Activated CD4-positive, CD25-positive, alpha-beta regulatory T cell (primary cell): ENCODE data around the gene ARHGAP26.
A peak's percentile ranks its signal among the peaks of the same experiment; 100 is the strongest.

Source experiments
- DNase-seq, 4 experiments: peaks; one replicate each; lab custom pipeline; 2025; lab: John Stamatoyannopoulos, UW

ARHGAP26 gene

GRCh38 chr5:142847898-142848790, 78.0 kb downstream of the ARHGAP26 start:
- no peak for DNase-seq

DNA sequence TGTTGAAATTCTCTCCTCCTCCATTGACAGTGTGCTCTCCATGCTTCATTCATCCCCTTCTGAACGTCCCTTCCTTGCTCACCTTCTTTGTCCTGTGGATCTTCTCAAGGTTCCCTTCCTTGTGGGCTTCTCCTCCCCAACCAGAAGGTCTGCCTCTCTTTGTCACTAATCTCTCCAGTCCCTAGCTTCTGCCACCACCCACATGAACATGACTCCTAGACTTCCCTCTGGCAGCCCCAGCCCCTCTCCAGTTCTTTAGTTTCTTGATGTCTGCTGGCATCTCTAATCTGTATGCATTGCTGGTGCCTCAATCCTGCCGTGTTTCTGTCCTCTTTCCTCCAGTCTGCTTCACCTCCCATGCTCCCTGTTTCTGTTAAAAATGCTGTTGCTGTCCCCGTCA, 79.3 kb downstream of the ARHGAP26 start:
- DNase-seq: no peak

DNA sequence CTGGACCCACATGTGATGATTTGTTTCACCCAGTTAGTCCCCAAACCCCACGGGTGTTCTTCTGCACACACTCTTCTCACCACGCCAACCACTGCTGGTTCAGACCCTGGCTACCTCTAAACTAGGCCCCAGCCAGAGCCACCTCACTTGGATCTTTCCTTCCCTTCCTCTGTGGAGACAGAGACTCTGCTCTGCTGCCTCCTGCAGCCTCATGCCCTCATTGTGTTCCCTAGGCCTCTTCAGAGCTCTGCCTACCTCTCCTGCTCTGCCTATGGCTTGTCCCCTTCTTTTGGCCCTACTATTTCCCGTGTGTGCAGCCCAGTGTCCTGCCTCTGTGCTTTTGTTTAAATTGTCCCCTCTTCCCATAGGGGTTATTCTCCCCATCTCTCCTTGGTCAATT, 79.7 kb downstream of the ARHGAP26 start:
- no peak for DNase-seq

DNA sequence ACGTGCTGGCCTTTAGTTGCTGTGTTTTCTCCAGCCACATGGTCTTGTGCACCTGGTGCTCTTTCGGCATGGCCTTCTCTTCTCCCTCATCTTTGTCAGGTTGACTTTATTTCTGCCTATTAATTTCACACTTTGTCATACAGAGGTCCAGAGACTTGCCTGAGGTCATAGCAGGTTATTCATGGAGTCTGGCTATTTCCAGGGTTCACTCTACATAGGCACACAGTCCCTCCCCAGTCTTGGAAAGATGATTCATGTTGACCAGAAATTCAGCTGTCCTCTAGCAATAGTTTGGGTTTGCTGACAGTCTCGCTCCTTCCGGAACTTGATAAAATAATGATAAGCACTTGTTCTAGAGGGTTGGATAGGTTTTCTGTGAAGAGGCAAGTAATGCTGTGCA, 81.6 kb downstream of the ARHGAP26 start:
- DNase-seq: no peak

GRCh38 chr5:142852416-142853198, 82.4 kb downstream of the ARHGAP26 start:
- DNase-seq: no peak

DNA sequence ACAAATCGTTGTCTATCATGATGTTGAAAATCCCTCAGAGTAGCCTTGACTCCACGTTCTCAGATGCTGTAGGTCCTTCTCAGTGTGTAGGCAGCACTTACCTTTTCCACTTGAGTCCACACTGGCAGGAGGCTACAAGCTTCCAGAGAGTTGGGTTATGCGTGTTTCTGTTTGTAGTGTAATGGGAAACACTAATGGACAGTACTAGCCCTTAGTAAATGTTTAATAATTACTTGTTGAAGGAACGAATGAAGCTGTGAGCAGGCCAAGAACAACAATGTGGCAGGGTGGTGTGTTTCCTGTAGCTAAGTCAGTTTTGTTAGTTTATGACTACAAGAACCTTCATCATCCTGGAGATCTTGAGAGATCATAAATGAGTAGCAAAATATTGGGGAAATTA, 83.5 kb downstream of the ARHGAP26 start:
- DNase-seq: no peak

GRCh38 chr5:142856269-142856782, 86.1 kb downstream of the ARHGAP26 start:
- DNase-seq: no peak

- no peak for DNase-seq
These were observed 87.2 kb downstream of the ARHGAP26 start for GRCh38 chr5:142857405-142857804.

DNA sequence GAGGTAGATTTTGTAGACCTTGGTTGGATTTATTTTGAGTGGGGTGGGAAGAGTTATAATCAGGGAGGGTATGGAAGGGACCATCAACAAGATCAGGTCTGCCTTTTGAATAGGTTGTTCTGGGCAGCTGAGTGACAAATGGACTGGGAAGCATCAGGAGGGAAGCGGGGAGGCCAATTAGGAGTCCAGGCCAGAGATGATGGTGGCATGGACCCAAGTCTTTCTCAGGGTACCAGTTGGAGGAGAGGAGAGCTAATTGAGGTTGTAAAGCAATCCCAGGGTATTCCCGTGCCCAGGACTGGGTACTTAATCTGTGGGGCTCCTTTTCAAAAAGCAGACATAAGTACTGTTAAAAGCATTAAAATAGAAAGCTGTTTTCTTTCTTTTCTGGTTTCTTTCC, 88.9 kb downstream of the ARHGAP26 start:
- no peak for DNase-seq

DNA sequence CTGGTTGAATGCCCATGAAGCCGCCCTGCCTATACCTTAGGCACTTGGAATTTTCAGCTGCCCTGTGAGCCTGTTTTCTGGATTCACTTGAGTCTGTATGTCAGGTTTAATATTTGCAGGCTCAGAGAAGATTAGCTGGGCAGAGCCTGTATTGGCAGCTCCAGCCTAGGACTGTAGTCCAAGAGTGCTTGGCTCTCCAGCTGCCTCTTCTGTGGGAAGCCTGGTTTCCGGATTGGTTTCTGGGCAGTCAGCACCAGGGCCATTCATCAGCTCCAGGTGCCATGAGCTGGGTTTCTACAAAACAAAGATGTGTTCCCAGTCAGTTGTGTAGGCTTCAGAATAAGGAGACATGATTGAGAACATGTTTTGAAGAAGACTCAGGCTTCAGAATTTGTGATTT, 90.1 kb downstream of the ARHGAP26 start:
- no peak for DNase-seq

GRCh38 chr5:142861011-142861410, 90.8 kb downstream of the ARHGAP26 start:
- no peak for DNase-seq

DNA sequence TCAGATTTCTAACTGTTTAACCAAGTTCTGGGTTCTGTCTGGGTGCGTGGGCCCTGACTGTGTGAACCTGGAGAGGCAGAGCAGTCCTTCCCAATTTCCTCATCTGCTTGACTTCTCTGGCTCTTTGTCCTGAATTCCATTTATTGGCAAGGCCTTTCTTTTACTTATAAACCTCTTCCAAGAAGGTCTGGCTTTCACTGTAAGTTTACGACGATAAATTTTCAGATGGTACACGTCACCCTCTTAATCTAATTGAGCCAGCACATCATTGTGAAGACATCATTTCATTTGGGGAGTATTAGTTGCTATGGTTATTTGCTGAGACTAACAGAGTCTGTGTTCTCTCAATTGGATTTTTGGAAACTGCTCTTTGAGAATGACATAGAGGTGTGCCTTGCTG, 92.4 kb downstream of the ARHGAP26 start:
- DNase-seq: no peak

DNA sequence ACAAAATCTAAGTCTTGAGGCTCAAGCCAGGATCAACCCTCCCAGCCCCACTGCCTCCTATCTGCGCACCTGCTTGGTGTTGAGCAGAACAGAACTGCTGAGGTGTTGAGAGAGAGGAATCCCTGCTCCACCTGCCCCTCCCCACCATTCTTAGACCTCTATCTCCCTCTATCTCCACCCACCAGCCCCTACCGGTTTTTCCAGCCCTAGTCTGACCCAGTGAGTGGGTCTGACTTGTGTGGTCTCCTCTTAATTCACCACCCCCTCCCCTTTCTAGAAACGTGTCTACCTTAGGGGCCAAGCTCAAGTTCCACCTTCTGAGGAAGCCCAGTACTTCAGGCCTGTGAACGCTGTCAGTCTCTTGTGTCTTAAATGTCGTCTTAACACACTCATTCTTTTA, 93.7 kb downstream of the ARHGAP26 start:
- DNase-seq: no peak

DNA sequence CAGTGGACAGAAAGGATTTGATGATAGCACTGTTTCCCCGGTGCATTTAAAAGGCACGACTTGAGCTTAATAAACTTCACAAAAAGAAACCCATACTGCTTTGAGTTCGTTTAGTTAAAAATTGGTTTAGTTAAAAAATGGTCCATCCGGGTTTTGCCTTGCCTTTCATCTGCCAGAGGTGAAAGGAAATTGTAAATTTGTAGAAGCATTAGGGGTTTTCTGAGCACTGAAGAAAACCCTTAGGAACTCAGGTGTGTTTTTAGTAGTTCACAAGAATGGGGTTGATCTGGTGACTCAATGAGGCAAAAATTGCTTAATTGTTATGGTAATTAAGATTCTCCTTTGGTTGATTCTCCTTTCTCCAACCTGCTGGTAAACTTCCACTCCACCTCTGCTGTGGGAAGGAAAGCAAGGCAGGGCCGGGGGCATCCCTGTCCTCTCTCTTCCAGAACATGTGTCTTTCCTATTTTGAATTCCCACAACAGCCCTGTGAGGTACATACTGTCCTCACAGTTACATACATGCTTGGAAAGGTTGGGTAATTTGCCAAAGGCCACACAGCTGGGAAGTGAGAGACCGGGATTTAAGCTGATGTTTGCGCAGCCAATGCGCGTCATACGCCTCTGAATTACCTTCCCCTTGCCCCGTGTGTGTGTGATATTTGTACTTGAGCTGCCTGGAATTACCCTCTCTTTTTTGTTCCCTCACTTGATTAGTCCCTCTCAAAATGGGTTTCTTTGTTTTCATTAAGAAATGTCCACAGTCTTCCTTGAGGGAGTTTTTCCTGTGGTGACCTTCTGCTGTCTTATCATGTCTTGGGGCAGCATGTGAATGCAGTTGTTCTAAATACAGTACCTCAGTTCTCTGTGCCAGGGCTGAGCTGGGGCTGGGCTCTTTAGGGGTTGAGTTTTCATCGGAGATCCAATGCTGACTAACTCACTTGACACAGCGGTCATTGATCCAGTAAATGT, 94.4 kb downstream of the ARHGAP26 start:
- no peak for DNase-seq

- no peak for DNase-seq
These were observed 95.5 kb downstream of the ARHGAP26 start for GRCh38 chr5:142865631-142866030.

- peak in 1 of 4 experiments; percentile 7 for DNase-seq
These were observed 96.5 kb downstream of the ARHGAP26 start for GRCh38 chr5:142866563-142867275.

DNA sequence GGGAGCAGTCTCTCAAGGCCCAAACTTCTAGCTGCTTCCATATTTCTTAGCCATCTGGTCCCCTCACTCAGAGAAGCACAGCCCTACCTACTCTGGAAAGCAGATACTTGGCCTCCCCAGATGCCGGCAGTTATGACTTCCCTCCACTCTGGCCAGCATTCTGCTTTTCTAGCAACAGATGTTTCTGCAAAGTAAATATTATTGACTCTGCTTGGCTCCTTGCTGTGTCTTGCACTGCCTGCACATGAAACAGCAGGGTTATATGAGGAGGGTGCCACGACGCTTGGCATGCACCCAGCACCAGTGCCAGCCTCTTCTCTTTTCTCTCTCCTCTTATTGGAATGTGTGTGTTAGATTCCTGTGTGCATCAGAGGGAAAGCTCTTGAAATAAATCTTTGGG, 99.7 kb downstream of the ARHGAP26 start:
- no peak for DNase-seq

DNA sequence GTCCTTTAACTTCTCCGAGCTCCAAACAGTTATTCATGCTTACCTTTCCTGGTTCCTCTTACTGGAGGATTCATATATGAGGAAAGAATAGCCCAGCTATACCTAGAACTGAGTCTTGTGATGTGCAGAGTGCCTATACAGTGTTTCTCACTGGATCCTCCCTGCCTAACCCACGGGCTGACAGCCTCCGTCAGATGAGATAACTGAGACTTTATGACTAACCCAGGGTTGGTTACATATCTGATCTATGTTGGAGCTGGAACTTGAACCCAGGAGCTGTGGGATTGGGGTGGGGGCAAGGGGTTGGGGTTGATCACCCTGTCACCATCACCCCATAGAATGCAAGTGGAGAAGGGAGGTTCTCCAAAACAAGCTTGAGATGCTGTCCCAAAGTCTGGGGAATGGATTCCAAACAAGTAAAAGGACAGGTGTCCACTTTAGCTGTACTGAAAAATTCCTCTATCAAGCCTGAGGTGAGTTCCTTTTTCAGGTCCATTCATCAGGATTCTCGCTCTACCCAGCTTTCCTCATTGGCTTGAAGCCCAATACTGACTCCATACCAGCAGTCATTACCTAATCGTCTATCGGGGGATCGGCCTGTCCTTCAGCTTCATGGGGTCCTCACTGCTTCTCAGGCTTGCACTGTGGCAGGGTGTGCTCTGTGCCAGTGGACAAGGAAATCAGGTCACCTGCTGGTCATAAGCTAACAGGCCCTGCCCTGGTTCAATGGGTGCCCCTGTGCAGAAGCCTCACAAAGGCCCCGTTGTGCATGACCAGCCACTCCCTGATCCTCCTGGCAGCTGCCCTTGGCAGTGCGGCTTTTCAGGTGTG, 100.6 kb downstream of the ARHGAP26 start:
- DNase-seq: no peak

GRCh38 chr5:142871363-142872193, 101.4 kb downstream of the ARHGAP26 start:
- DNase-seq: no peak
